Measurements from ENCODE around the gene HSD11B2.

- TF ChIP-seq CTCF (IDR thresholded peaks at IDR 0.05; ENCODE audit: extremely low read depth in 1 of 2, insufficient read depth in 1 of 2, low read depth in 1 of 2, low read length in 2 of 2), result no peak
- no peak for TF ChIP-seq POLR2A (IDR thresholded peaks at IDR 0.05; ENCODE audit: low read depth, low read length)
- no peak for TF ChIP-seq EZH2 (IDR thresholded peaks at IDR 0.05; ENCODE audit: borderline replicate concordance, low read depth, low read length, severe bottlenecking)
- TF ChIP-seq POLR2AphosphoS5 (IDR thresholded peaks at IDR 0.05; ENCODE audit: insufficient read depth, low read depth, low read length), result no peak
- TF ChIP-seq JUN (IDR thresholded peaks at IDR 0.05; ENCODE audit: borderline replicate concordance, insufficient read depth, insufficient read length, low read depth), result no peak
- no peak for TF ChIP-seq MYC (IDR thresholded peaks at IDR 0.05; ENCODE audit: low read depth, low read length)
Measured at GRCh38 chr16:67398546-67399217, 32.2 kb upstream of the HSD11B2 start.
